HCT116 (cell line): ENCODE results near the gene CSAD. TPM values are rescaled to one million over a fixed set of nuclear protein-coding genes. Genes with fewer than 3 reads are reported as not detected.

ENCODE experiments used
- ATAC-seq: fragments of 200-7000 bp; cut with Tn5 transposase; 2 replicates; pipeline ENCODE4 v1.9.1; 2020; ENCODE audit warnings: mild to moderate bottlenecking, moderate library complexity
- BruUV-seq: library from RNA; stranded (reverse); fragments of 400-500 nt; replicated peaks from 2 replicates; lab custom pipeline; 2021; lab: Mats Ljungman, UMichigan
- CTCF ChIA-PET: fragments of 300-600 bp; sonication (Branson Sonifier 250); formaldehyde crosslinking; loops from one replicate; lab custom pipeline; 2021; ENCODE audit warnings: antibody characterized with exemption; lab: Charles Lee
- POLR2A ChIA-PET: fragments of 300-600, 350-600 bp; sonication (Branson Sonifier 250); formaldehyde crosslinking; loops from one replicate; lab custom pipeline; 2021; ENCODE audit warnings: antibody characterized with exemption; lab: Charles Lee
- RAD21 ChIA-PET, 2 experiments: fragments of 300-600 bp; sonication (Branson Sonifier 250); formaldehyde crosslinking; loops; one replicate each; lab custom pipeline; 2023; ENCODE audit warnings: low total read pairs in 2 of 2; ENCODE audit not compliant: uncharacterized antibody in 2 of 2, unreplicated experiment in 2 of 2, low non-redundant PET in 1 of 2; lab: Charles Lee
- DNase-seq: peaks from one replicate; pipeline ENCODE4 v3.0.0-alpha.2; 2010; ENCODE audit warnings: low read depth, low spot score
- H2AFZ ChIP-seq: fragments of 200-600 bp; shearing (Covaris generic), sonication (generic); 2 replicates; pipeline ENCODE4 v1.6.1; 2017; ENCODE audit warnings: low read depth, mixed run types, mixed read lengths, antibody characterized with exemption, low read length; ENCODE audit not compliant: poor library complexity, severe bottlenecking
- H3K27ac ChIP-seq: 2 replicates; pipeline ENCODE4 v1.5.1; 2012; ENCODE audit warnings: low read depth, low read length
- H3K27me3 ChIP-seq: fragments of 200-600 bp; sonication (generic); 2 replicates; pipeline ENCODE4 v1.6.1; 2016; ENCODE audit warnings: mixed run types, low read length, mixed read lengths; ENCODE audit not compliant: insufficient read depth
- H3K36me3 ChIP-seq, 2 experiments: fragments of 200-500 bp in 1 of 2; fragments of 200-600 bp in 1 of 2; sonication (Bioruptor generic) in 1 of 2; sonication (generic) in 1 of 2; 2 replicates each; pipeline versions ENCODE4 v1.5.1 to v1.6.1; 2014 to 2016; ENCODE audit warnings: low read length in 2 of 2, inconsistent platforms in 1 of 2, mixed read lengths in 1 of 2, mixed run types in 1 of 2; ENCODE audit not compliant: insufficient read depth in 2 of 2, control insufficient read depth in 1 of 2
- H3K4me1 ChIP-seq, 2 experiments: fragments of 200-600 bp in 1 of 2; sonication (generic) in 1 of 2; 2 replicates each; pipeline versions ENCODE4 v1.5.1 to v1.6.1; 2012 to 2017; ENCODE audit warnings: low read length in 2 of 2, inconsistent platforms in 1 of 2, mild to moderate bottlenecking in 1 of 2, mixed read lengths in 1 of 2, mixed run types in 1 of 2, moderate library complexity in 1 of 2; ENCODE audit not compliant: insufficient read depth in 2 of 2, control insufficient read depth in 1 of 2
- H3K4me2 ChIP-seq: fragments of 200-600 bp; sonication (generic); 2 replicates; pipeline ENCODE4 v1.6.1; 2017; ENCODE audit warnings: mixed run types, low read length, mixed read lengths
- H3K4me3 ChIP-seq, 2 experiments: fragments of 200-600 bp in 1 of 2; sonication (generic) in 1 of 2; replicated peaks in 1 of 2; 2 replicates each; pipeline ENCODE4 v1.5.1; 2011 to 2016; ENCODE audit warnings: low read length in 2 of 2, control low read depth in 1 of 2, low read depth in 1 of 2, mild to moderate bottlenecking in 1 of 2, mixed read lengths in 1 of 2, mixed run types in 1 of 2
- H3K79me2 ChIP-seq: fragments of 200-600 bp; sonication (generic); 2 replicates; pipeline ENCODE4 v1.6.1; 2017; ENCODE audit warnings: mild to moderate bottlenecking, mixed run types, low read length, moderate library complexity, mixed read lengths; ENCODE audit not compliant: insufficient read depth
- H3K9ac ChIP-seq: fragments of 200-600 bp; sonication (generic); 2 replicates; pipeline ENCODE4 v1.6.1; 2016; ENCODE audit warnings: low read length, mixed read lengths
- H3K9me2 ChIP-seq: fragments of 200-600 bp; sonication (generic), shearing (Covaris generic); 2 replicates; pipeline ENCODE4 v1.6.1; 2017; ENCODE audit warnings: mixed run types, mild to moderate bottlenecking, moderate library complexity; ENCODE audit not compliant: insufficient read depth
- H3K9me3 ChIP-seq, 2 experiments: fragments of 200-500 bp in 1 of 2; fragments of 200-600 bp in 1 of 2; sonication (Bioruptor generic) in 1 of 2; sonication (generic) in 1 of 2; 2 replicates each; pipeline ENCODE4 v1.6.1; 2014 to 2017; ENCODE audit warnings: low read length in 2 of 2, mixed read lengths in 2 of 2, inconsistent platforms in 1 of 2, low read depth in 1 of 2, mild to moderate bottlenecking in 1 of 2, mixed run types in 1 of 2, moderate library complexity in 1 of 2; ENCODE audit not compliant: control insufficient read depth in 1 of 2, insufficient read depth in 1 of 2
- H4K20me1 ChIP-seq: fragments of 200-600 bp; sonication (generic), shearing (Covaris generic); 2 replicates; pipeline ENCODE4 v1.6.1; 2017; ENCODE audit warnings: mixed run types, mild to moderate bottlenecking, moderate library complexity; ENCODE audit not compliant: insufficient read depth
- CBX3 ChIP-seq: IDR thresholded peaks from 2 replicates; pipeline ENCODE4 v1.6.1; 2012; ENCODE audit warnings: low read depth
- EGR1 ChIP-seq: IDR thresholded peaks from 2 replicates; pipeline ENCODE4 v1.6.1; 2012; ENCODE audit warnings: low read depth
- ELF1 ChIP-seq: IDR thresholded peaks from 2 replicates; pipeline ENCODE4 v1.6.1; 2012; ENCODE audit warnings: low read depth, borderline replicate concordance
- EZH2 ChIP-seq: fragments of 200-600 bp; sonication (generic); IDR thresholded peaks from 2 replicates; pipeline ENCODE4 v1.6.1; 2017; ENCODE audit warnings: antibody characterized with exemption, mixed run types
- EZH2phosphoT487 ChIP-seq: fragments of 200-600 bp; IDR thresholded peaks from 2 replicates; pipeline ENCODE4 v1.6.1; 2018; ENCODE audit warnings: antibody characterized with exemption, borderline replicate concordance
- FOSL1 ChIP-seq: IDR thresholded peaks from 2 replicates; pipeline ENCODE4 v1.6.1; 2012; ENCODE audit warnings: low read depth
- RAD21 ChIP-seq: IDR thresholded peaks from 2 replicates; pipeline ENCODE4 v1.6.1; 2012; ENCODE audit warnings: low read depth, mild to moderate bottlenecking
- SIN3A ChIP-seq: IDR thresholded peaks from 2 replicates; pipeline ENCODE4 v1.6.1; 2012; ENCODE audit warnings: low read depth
- SRF ChIP-seq: IDR thresholded peaks from 2 replicates; pipeline ENCODE4 v1.6.1; 2012; ENCODE audit warnings: low read depth
- TCF7L2 ChIP-seq: IDR thresholded peaks from 2 replicates; pipeline ENCODE4 v1.7.0; 2011; ENCODE audit warnings: borderline replicate concordance, inconsistent platforms; ENCODE audit not compliant: insufficient read depth, insufficient read length; ENCODE audit errors: extremely low read depth
- YY1 ChIP-seq: IDR thresholded peaks from 2 replicates; pipeline ENCODE4 v1.6.1; 2011; ENCODE audit warnings: low read length, low read depth, moderate library complexity, mild to moderate bottlenecking; ENCODE audit not compliant: insufficient replicate concordance; ENCODE audit errors: extremely low read depth
- ZFX ChIP-seq: fragments of 450-650 bp; IDR thresholded peaks from 2 replicates; pipeline ENCODE4 v1.6.1; 2017
- ZNF274 ChIP-seq: fragments of 200-500 bp; sonication (Bioruptor generic); IDR thresholded peaks from 2 replicates; pipeline ENCODE4 v1.6.1; 2014; ENCODE audit warnings: mild to moderate bottlenecking, low read depth, low read length, inconsistent platforms
- intact Hi-C: fragments of 100-400 bp; cut with micrococcal nuclease; formaldehyde crosslinking; loops from 2 replicates; pipeline ENCODE4 v1.10.0; 2022
- total RNA-seq: library from RNA; stranded (reverse); gene quantifications from one replicate; pipeline ENCODE4 v1.2.1, GENCODE V29; 2021; ENCODE audit not compliant: unreplicated experiment
- TF ChIP-seq, protein P1 (sequence below), 3 experiments: fragments of 200-600 bp in 1 of 3; sonication (generic) in 1 of 3; IDR thresholded peaks in 2 of 3; conservative IDR thresholded peaks in 1 of 3; 2 replicates each; pipeline ENCODE4 v1.5.1; 2012 to 2017; ENCODE audit warnings: low read depth in 2 of 3, low read length in 2 of 3, antibody characterized with exemption in 1 of 3, borderline replicate concordance in 1 of 3, control low read depth in 1 of 3, mild to moderate bottlenecking in 1 of 3, mixed read lengths in 1 of 3, mixed run types in 1 of 3, moderate library complexity in 1 of 3; ENCODE audit not compliant: insufficient read depth in 1 of 3
- TF ChIP-seq, protein P2 (sequence below): IDR thresholded peaks from 2 replicates; pipeline ENCODE4 v1.6.1; 2012; ENCODE audit warnings: low read depth
- TF ChIP-seq, protein P3 (sequence below): IDR thresholded peaks from 2 replicates; pipeline ENCODE4 v1.6.1; 2012
- TF ChIP-seq, protein P4 (sequence below): IDR thresholded peaks from 2 replicates; pipeline ENCODE4 v1.6.1; 2012

CSAD gene
- total RNA-seq, 1 experiment from 2014 or later: 20.3 TPM

DNA sequence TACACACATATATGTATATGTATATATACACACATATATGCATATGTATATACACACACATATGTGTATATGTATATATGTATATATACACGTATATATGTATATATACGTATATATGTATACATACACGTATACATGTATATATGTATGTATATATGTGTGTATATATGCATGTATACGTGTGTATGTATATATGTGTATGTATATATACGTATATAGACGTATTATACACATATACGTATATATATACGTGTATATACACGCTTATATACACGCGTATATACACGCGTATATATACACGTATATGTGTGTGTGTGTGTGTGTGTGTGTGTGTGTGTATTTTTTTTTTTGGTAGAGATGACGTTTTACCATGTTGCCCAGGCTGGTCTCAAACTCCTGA, 33.1 kb downstream of the CSAD start (continued):
- TF ChIP-seq, protein P1, sequence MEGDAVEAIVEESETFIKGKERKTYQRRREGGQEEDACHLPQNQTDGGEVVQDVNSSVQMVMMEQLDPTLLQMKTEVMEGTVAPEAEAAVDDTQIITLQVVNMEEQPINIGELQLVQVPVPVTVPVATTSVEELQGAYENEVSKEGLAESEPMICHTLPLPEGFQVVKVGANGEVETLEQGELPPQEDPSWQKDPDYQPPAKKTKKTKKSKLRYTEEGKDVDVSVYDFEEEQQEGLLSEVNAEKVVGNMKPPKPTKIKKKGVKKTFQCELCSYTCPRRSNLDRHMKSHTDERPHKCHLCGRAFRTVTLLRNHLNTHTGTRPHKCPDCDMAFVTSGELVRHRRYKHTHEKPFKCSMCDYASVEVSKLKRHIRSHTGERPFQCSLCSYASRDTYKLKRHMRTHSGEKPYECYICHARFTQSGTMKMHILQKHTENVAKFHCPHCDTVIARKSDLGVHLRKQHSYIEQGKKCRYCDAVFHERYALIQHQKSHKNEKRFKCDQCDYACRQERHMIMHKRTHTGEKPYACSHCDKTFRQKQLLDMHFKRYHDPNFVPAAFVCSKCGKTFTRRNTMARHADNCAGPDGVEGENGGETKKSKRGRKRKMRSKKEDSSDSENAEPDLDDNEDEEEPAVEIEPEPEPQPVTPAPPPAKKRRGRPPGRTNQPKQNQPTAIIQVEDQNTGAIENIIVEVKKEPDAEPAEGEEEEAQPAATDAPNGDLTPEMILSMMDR (IDR thresholded peaks at IDR 0.05 in 2 of 3, conservative IDR thresholded peaks at IDR 0.05 in 1 of 3; ENCODE audit: borderline replicate concordance in 1 of 3, insufficient read depth in 1 of 3, low read depth in 2 of 3, low read length in 2 of 3): no peak
- TF ChIP-seq, protein P2, sequence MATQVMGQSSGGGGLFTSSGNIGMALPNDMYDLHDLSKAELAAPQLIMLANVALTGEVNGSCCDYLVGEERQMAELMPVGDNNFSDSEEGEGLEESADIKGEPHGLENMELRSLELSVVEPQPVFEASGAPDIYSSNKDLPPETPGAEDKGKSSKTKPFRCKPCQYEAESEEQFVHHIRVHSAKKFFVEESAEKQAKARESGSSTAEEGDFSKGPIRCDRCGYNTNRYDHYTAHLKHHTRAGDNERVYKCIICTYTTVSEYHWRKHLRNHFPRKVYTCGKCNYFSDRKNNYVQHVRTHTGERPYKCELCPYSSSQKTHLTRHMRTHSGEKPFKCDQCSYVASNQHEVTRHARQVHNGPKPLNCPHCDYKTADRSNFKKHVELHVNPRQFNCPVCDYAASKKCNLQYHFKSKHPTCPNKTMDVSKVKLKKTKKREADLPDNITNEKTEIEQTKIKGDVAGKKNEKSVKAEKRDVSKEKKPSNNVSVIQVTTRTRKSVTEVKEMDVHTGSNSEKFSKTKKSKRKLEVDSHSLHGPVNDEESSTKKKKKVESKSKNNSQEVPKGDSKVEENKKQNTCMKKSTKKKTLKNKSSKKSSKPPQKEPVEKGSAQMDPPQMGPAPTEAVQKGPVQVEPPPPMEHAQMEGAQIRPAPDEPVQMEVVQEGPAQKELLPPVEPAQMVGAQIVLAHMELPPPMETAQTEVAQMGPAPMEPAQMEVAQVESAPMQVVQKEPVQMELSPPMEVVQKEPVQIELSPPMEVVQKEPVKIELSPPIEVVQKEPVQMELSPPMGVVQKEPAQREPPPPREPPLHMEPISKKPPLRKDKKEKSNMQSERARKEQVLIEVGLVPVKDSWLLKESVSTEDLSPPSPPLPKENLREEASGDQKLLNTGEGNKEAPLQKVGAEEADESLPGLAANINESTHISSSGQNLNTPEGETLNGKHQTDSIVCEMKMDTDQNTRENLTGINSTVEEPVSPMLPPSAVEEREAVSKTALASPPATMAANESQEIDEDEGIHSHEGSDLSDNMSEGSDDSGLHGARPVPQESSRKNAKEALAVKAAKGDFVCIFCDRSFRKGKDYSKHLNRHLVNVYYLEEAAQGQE: no peak
- no peak for TF ChIP-seq ELF1
- no peak for TF ChIP-seq EZH2phosphoT487
- no peak for TF ChIP-seq FOSL1

DNA sequence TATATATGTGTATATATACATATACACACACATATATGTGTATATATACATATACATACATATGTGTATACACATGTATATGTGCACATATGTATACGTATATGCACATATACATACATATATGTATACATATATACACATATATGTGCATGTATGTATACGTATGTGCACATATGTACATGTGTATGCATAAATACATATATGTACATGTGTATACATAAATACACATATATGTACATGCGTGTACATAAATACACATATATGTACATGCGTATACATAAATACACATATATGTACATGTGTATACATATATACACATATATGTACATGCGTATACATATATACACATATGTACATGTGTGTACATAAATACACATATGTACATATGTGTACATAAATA, 33.5 kb downstream of the CSAD start:
- Histone ChIP-seq H3K27ac (no peak overlapping the region), H3K4me1 (no peaks in the 10 kb centered on the region), H3K79me2 (no peaks in the 10 kb centered on the region), H3K9ac (no peak overlapping the region), H2AFZ (no peak overlapping the region), H4K20me1 (no peaks in the 10 kb centered on the region), H3K27me3 (no peaks in the 10 kb centered on the region), H3K4me2 (no peak overlapping the region), H3K9me3 (no peaks in the 10 kb centered on the region), H3K9me2 (no peaks in the 10 kb centered on the region), H3K36me3 (no peaks in the 10 kb centered on the region), H3K4me3 (no peak overlapping the region)
- intact Hi-C loops: no loop called here
- ChIA-PET RAD21 (no interaction called here), POLR2A (no interaction called here), CTCF (no interaction called here)
- DNase-seq (no peak), ATAC-seq (no peak)
- no TSS peak for BruUV-seq
- no peak for TF ChIP-seq EZH2
- TF ChIP-seq, protein P3, sequence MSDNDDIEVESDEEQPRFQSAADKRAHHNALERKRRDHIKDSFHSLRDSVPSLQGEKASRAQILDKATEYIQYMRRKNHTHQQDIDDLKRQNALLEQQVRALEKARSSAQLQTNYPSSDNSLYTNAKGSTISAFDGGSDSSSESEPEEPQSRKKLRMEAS: no peak
- no peak for TF ChIP-seq YY1
- TF ChIP-seq, protein P4, sequence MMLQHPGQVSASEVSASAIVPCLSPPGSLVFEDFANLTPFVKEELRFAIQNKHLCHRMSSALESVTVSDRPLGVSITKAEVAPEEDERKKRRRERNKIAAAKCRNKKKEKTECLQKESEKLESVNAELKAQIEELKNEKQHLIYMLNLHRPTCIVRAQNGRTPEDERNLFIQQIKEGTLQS: no peak
- no peak for TF ChIP-seq EGR1
- no peak for TF ChIP-seq EZH2phosphoT487
- TF ChIP-seq ZNF274: no peak
- no peak for TF ChIP-seq ZFX
- TF ChIP-seq RAD21: no peak
- TF ChIP-seq ELF1: no peak
- TF ChIP-seq SRF: no peak
- no peak for TF ChIP-seq SIN3A
- no peak for TF ChIP-seq CBX3
- TF ChIP-seq, protein P1 (IDR thresholded peaks at IDR 0.05 in 2 of 3, conservative IDR thresholded peaks at IDR 0.05 in 1 of 3; ENCODE audit: borderline replicate concordance in 1 of 3, insufficient read depth in 1 of 3, low read depth in 2 of 3, low read length in 2 of 3): no peak
- TF ChIP-seq TCF7L2: no peak
